NCI-H1694 (cell line): Measurements from ENCODE around the gene AAK1.

ENCODE experiments used
- DNase-seq: peaks from one replicate; lab custom pipeline; 2025; lab: John Stamatoyannopoulos, UW

The AAK1 gene

GRCh38 chr2:69491864-69492263, 151.7 kb downstream of the AAK1 start:
- DNase-seq = no peak

- DNase-seq = no peak
These were observed 153.1 kb downstream of the AAK1 start for GRCh38 chr2:69490486-69490885.

DNA sequence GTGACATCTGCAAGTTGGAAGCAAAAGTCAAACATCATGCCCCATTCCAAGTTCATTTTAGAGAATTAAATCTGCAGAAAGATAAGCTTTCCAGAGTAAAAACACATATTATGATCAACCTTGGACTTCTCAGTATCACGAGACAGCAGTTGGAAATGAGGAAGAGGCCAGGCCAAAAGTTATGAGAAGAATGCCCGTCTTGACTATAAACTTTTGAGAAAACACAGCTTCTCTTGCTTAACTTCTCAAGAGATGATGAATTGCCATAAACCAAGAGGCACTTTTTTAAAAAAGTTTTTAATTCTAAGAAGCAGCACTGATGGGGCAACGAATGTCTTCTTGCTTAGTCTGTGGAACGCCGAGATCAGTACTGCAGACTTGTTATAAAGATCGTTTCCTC, 153.7 kb downstream of the AAK1 start:
- no peak for DNase-seq

- DNase-seq = no peak
These were observed 159.8 kb downstream of the AAK1 start for GRCh38 chr2:69483696-69484095.

- no peak for DNase-seq
These were observed 160.5 kb downstream of the AAK1 start for GRCh38 chr2:69483024-69483423.

- DNase-seq = no peak
These were observed 161.1 kb downstream of the AAK1 start for GRCh38 chr2:69482471-69482870.

GRCh38 chr2:69481421-69481820, 162.1 kb downstream of the AAK1 start:
- DNase-seq = no peak

- DNase-seq = no peak
These were observed 165.9 kb downstream of the AAK1 start for GRCh38 chr2:69477627-69478026.

- no peak for DNase-seq
These were observed 168.9 kb downstream of the AAK1 start for GRCh38 chr2:69474688-69475087.

DNA sequence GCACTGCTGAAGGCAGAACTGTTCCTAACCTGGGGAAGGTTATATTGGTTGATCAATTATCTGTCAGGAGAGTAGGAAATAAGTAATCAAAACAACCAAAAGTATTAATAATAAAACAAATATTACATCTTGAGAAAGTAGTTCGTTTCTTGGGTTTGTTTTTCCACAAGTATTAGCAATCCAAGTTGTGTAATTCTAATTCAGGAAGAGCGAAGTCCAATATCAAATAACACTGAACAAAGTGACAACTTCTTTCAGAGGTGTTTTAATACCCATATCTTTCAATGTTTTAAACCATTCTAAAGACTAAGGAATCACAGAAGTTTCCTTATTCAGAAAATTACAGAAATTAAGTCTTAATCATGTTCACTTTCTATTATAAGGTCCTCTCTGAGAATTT, 171.7 kb downstream of the AAK1 start:
- DNase-seq = no peak

- DNase-seq = no peak
These were observed 172.6 kb downstream of the AAK1 start for GRCh38 chr2:69470911-69471310.

DNA sequence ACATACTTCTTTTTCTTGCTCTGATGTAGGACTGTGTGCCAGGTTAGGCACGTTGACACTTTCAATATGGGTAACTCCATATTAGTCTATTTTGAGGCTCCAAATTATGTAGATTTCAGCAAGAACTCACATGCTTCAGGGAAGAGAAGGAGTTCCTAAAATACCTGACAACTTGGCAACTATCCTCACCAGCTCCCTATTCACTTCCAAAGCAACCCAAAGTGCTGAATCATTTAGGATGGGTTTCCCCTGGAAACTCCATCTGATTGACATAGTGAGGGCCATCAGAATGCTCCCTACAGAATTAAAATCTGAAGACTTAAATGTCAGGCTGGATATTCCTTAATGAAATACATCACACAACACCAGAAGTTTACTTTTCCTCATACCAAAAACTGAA, 173.8 kb downstream of the AAK1 start:
- DNase-seq = no peak

- no peak for DNase-seq
These were observed 174.2 kb downstream of the AAK1 start for GRCh38 chr2:69469375-69469774.

DNA sequence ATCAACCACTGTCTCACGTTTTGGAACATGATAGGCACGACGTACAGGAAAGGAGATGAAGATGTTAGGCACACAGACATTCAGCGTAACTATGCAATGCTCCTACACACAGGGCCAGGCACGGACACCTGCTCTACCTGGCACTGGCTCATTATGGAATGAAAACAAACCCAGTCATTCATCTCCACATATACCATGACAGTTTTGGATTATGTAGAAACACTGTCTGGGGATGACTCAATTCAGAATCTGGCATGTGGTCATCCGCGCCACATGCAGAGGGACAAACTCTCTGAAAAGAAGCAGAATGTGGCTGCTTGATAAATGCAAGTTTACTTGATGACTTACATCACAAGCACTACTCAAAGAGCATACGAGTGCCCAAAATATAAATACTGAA, 176.8 kb downstream of the AAK1 start:
- DNase-seq = no peak

- DNase-seq = no peak
These were observed 177.8 kb downstream of the AAK1 start for GRCh38 chr2:69465513-69466456.

- peak; percentile 91 for DNase-seq
These were observed 179.0 kb downstream of the AAK1 start for GRCh38 chr2:69464575-69464974.

- DNase-seq = no peak
These were observed 180.8 kb downstream of the AAK1 start for GRCh38 chr2:69462780-69463179.

DNA sequence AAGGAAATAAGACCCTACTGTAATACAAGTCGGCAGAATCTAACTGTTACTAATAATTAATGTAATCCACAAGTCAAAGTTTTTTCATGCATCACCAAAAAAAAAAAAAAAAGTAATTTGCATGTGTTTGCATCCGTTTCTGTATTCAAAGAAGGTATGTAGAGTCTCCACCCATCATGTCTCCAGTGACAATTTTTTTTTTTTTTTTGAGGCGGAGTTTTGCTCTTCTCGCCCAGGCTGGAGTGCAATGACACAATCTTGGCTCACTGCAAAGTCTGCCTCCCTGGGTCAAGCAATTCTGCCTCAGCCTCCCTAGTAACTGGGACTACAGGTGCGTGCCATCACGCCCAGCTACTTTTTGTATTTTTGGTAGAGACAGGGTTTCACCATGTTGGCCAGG, 182.1 kb downstream of the AAK1 start:
- DNase-seq = no peak

- no peak for DNase-seq
These were observed 183.6 kb downstream of the AAK1 start for GRCh38 chr2:69459936-69460335.

- no peak for DNase-seq
These were observed 186.5 kb downstream of the AAK1 start for GRCh38 chr2:69456950-69457445.

DNA sequence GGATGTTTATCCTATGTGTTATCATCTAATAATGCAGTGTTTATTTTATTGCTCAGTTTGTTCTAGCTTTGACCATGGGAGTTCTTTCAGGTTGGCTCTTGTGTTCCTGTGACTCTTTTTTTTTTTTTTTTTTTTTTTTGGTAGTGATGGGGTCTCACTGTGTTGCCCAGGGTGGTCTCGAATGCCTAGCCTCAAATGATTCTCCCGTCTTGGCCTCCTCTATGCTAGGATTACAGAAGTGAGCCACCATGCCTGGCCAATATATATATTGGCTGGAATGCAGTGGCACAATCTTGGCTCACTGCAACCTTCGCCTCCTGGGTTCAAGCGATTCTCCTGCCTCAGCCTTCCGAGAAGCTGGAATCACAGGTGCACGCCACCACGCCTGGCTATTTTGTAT, 187.4 kb downstream of the AAK1 start:
- no peak for DNase-seq

GRCh38 chr2:69454976-69455375, 188.6 kb downstream of the AAK1 start:
- no peak for DNase-seq

DNA sequence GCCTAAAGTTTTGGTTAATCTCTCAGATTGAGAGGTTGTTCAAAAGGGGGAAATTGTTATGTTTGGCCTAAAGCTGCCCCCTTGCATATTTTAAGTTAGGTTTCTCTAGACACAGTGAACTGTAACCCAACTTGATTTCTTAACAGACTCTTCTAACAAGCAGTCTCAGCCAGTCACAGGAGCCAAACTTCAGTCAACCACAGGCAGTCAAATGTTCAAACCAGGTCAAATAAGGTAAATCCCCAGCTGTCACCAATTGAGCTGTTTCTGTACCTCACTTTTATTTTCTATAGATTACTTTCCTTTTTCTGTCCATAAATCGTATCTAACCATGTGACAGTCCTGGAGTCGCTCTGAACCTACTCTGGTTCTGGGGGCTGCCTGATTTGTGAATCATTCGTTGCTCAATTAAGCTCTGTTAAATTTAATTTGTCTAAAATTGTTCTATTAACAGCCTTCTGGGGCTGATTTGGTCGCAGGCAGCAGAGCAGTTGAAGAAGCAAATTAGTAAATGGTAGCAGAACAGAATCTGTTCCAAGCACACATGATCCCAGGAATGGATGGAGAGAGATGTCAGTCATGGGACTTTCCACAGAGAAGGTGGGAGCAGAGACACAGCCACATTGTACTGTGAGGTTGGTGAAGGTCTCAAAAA, 189.9 kb downstream of the AAK1 start:
- DNase-seq = peak; percentile 23
